MCF 10A (cell line): ENCODE data around the gene ALAS2. TPM values are rescaled to one million over a fixed set of nuclear protein-coding genes. Genes with fewer than 3 reads are reported as not detected.

ENCODE experiments used
- BruUV-seq: library from RNA; stranded (reverse); fragments of 400-500 nt; replicated peaks from 2 replicates; lab custom pipeline; 2021; lab: Mats Ljungman, UMichigan
- CTCF ChIA-PET: fragments of 300-600 bp; sonication (Branson Sonifier 250); formaldehyde crosslinking; extraction: SDS; loops from one replicate; lab custom pipeline; 2021; ENCODE audit warnings: antibody characterized with exemption, inconsistent platforms; lab: Yijun Ruan, JAX
- POLR2A ChIA-PET: fragments of 300-600, 350-650 bp; sonication (Branson Sonifier 250); formaldehyde crosslinking; extraction: SDS; loops from one replicate; lab custom pipeline; 2020; ENCODE audit warnings: antibody characterized with exemption, inconsistent platforms; lab: Yijun Ruan, JAX
- DNase-seq: peaks from one replicate; pipeline ENCODE4 v3.0.0-alpha.2; 2018; ENCODE audit not compliant: unreplicated experiment
- H3K27ac Mint-ChIP-seq: one replicate; pipeline ENCODE4 v1.8.0; 2022; ENCODE audit warnings: mild to moderate bottlenecking, low read depth, mixed read lengths; ENCODE audit not compliant: unreplicated experiment
- H3K27me3 Mint-ChIP-seq: one replicate; pipeline ENCODE4 v1.8.0; 2022; ENCODE audit warnings: mixed read lengths; ENCODE audit not compliant: insufficient read depth, unreplicated experiment
- H3K36me3 Mint-ChIP-seq: one replicate; pipeline ENCODE4 v1.8.0; 2022; ENCODE audit warnings: mild to moderate bottlenecking, moderate library complexity, mixed read lengths; ENCODE audit not compliant: insufficient read depth, unreplicated experiment
- H3K4me1 Mint-ChIP-seq: one replicate; pipeline ENCODE4 v1.8.0; 2022; ENCODE audit warnings: mixed read lengths; ENCODE audit not compliant: insufficient read depth, unreplicated experiment
- H3K4me3 Mint-ChIP-seq: one replicate; pipeline ENCODE4 v1.8.0; 2022; ENCODE audit warnings: mild to moderate bottlenecking, moderate library complexity, mixed read lengths; ENCODE audit not compliant: unreplicated experiment
- H3K9me3 Mint-ChIP-seq: one replicate; pipeline ENCODE4 v1.8.0; 2022; ENCODE audit warnings: mixed read lengths; ENCODE audit not compliant: unreplicated experiment
- intact Hi-C: fragments of 100-400 bp; cut with micrococcal nuclease; formaldehyde crosslinking; loops from 2 replicates; pipeline ENCODE4 v1.14.1; 2022
- total RNA-seq: library from RNA; stranded (reverse); gene quantifications from 2 replicates; pipeline ENCODE4 v1.2.3, GENCODE V29; 2022
- TF ChIP-seq, protein P1 (sequence below): fragments of 200-600 bp; IDR thresholded peaks from one replicate; pipeline ENCODE4 v1.8.0; 2022; ENCODE audit warnings: antibody characterized with exemption, mild to moderate bottlenecking; ENCODE audit not compliant: unreplicated experiment

The ALAS2 gene
- total RNA-seq, 1 experiment from 2014 or later: not detected

DNA sequence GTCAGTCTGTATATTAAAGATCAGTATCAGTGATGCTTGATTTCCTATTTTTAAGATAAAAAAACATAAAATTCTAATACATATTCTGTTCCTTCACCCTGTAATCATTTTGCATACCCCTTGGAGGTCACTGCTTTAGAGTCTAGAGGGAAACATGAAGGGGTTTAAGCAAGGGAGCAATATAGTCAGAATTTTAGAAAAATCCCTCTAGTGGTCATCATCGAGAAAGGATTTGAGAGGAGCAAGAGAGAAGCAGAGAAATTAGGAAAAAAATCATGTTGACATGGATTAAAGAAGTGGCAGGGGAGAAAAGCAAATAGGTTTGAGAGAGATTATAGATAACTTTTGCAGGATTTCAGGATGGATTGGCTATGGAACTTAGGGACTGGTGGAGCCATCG lies 19.5 kb downstream of the ALAS2 start:
- POLR2A ChIA-PET: interaction anchor here (5.6 kb wide), 1 partner anchor 11 kb away, joined by 30 read pairs; the partner anchor contains the start of gene APEX2
- TF ChIP-seq, protein P1, sequence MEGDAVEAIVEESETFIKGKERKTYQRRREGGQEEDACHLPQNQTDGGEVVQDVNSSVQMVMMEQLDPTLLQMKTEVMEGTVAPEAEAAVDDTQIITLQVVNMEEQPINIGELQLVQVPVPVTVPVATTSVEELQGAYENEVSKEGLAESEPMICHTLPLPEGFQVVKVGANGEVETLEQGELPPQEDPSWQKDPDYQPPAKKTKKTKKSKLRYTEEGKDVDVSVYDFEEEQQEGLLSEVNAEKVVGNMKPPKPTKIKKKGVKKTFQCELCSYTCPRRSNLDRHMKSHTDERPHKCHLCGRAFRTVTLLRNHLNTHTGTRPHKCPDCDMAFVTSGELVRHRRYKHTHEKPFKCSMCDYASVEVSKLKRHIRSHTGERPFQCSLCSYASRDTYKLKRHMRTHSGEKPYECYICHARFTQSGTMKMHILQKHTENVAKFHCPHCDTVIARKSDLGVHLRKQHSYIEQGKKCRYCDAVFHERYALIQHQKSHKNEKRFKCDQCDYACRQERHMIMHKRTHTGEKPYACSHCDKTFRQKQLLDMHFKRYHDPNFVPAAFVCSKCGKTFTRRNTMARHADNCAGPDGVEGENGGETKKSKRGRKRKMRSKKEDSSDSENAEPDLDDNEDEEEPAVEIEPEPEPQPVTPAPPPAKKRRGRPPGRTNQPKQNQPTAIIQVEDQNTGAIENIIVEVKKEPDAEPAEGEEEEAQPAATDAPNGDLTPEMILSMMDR: peak; percentile 21
- no peak overlapping the region for H3K27ac Mint-ChIP-seq
- no peak overlapping the region for H3K4me3 Mint-ChIP-seq
- no TSS peak for BruUV-seq
- CTCF ChIA-PET: interaction anchor here (0.6 to 1.3 kb wide), 8 partner anchors 9 to 1504 kb away, joined by 3 to 6 read pairs (median 4); partner anchors contain the start of genes ALAS2, APEX2 and GNL3L
- H3K4me1 Mint-ChIP-seq: peaks cover 6% of the 10 kb centered on the region
- no peaks in the 10 kb centered on the region for H3K36me3 Mint-ChIP-seq
- no peaks in the 10 kb centered on the region for H3K9me3 Mint-ChIP-seq
- intact Hi-C loops: no loop called here
- H3K27me3 Mint-ChIP-seq: no peaks in the 10 kb centered on the region
- no peak for DNase-seq

DNA sequence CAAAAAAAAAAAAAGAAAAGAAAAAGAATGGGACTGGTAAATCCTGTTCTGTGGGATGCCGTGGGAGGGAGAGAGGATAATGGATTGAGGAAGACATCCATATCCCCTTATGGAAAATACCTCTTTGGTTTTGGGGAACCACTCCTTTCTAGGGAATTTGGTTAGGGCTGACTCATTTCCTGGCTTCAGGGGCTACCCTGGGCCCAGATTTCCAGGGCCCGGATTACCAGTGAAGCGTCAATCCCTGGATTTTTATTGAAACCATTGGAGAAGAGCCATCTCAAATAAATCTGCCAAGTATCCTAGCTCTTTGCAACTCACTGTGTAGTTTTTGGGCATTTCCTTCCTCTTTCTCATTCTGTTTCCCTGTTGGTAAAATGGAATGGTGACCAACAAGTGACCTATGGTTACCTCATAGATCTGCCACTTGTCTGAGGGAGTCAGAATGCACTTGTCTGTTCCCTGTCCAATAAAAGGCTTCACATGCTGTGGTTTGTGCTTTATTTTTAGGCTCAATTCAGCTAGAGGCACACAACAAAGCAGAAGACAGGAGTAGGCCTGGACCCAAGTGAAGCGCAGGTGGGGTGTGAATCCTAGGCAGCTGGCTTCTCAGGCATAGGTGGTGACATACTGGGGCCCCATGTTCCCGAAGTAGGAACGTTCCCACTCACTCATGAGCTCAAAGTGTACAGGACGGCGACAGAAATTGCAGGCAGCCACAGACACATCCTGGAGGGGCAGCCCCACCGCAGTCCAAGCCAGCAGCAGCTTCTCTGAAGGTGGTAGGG lies 22.0 kb downstream of the ALAS2 start:
- no peak overlapping the region for H3K4me3 Mint-ChIP-seq
- TF ChIP-seq, protein P1: no peak
- intact Hi-C loops: no loop called here
- CTCF ChIA-PET: interaction anchor here (0.5 to 1.6 kb wide), 4 partner anchors 12 to 300 kb away, joined by 3 to 4 read pairs (median 4); no protein-coding TSS in a partner anchor
- no TSS peak for BruUV-seq
- peaks cover 6% of the 10 kb centered on the region for H3K36me3 Mint-ChIP-seq
- POLR2A ChIA-PET: interaction anchor here (0.7 to 5.6 kb wide), 2 partner anchors 9 to 368 kb away, joined by 3 to 30 read pairs; partner anchors contain the start of gene APEX2
- DNase-seq: peak; percentile 58
- H3K9me3 Mint-ChIP-seq: no peaks in the 10 kb centered on the region
- H3K27me3 Mint-ChIP-seq: peaks cover 17% of the 10 kb centered on the region
- H3K4me1 Mint-ChIP-seq: peaks cover 6% of the 10 kb centered on the region
- no peak overlapping the region for H3K27ac Mint-ChIP-seq

DNA sequence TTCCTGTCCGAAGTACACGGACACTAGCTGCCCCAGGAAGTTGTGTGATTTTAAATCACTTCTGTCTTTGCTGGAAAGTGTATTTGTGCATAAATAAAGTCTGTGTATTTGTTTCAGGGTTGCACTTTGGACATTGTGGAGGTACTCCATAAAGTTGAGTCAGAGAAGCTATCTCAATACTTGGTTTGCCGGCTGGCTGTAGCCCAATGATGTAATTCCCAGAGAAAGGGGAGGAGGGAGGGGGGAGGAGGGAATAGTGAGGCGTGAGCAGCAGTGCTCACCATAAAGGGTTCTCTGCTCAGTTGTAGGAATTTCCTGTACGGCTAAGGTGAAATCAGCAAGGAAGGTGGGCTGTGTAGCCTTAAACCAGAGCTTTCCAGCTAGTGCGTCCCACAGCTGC lies 23.1 kb downstream of the ALAS2 start:
- DNase-seq: peak; percentile 74
- Mint-ChIP-seq H3K27me3 (peaks cover 17% of the 10 kb centered on the region), H3K36me3 (peaks cover 6% of the 10 kb centered on the region), H3K27ac (no peak overlapping the region), H3K9me3 (no peaks in the 10 kb centered on the region), H3K4me3 (no peak overlapping the region), H3K4me1 (peaks cover 6% of the 10 kb centered on the region)
- intact Hi-C loops: no loop called here
- ChIA-PET CTCF (interaction anchor here (0.6 to 1.6 kb wide), 4 partner anchors 47 to 857 kb away, joined by 3 to 4 read pairs (median 4); no protein-coding TSS in a partner anchor), POLR2A (interaction anchor here (5.6 kb wide), 1 partner anchor 8 kb away, joined by 30 read pairs; the partner anchor contains the start of gene APEX2)
- TF ChIP-seq, protein P1: no peak
- no TSS peak for BruUV-seq
